Neural progenitor cell (in vitro differentiated cells): Measurements from ENCODE around the gene MIGA1. TPM values are rescaled to one million over a fixed set of nuclear protein-coding genes. Genes with fewer than 3 reads are reported as not detected.
A peak's percentile ranks its signal among the peaks of the same experiment; 100 is the strongest.

Source experiments
- DNase-seq: peaks from one replicate; pipeline ENCODE4 v3.0.0-alpha.2; 2016; ENCODE audit warnings: low spot score
- H2AFZ ChIP-seq: fragments of 200-600 bp; sonication (generic); replicated peaks from 2 replicates; pipeline ENCODE4 v1.6.1; 2016; ENCODE audit warnings: antibody characterized with exemption
- H3F3A ChIP-seq: fragments of 200-600 bp; sonication (generic); 2 replicates; pipeline ENCODE4 v1.6.1; 2016; ENCODE audit warnings: antibody characterized with exemption, low read depth
- H3K27ac ChIP-seq: fragments of 200-600 bp; sonication (generic); 2 replicates; pipeline ENCODE4 v1.5.1; 2016; ENCODE audit warnings: mild to moderate bottlenecking
- H3K27me3 ChIP-seq: fragments of 200-600 bp; sonication (generic); 2 replicates; pipeline ENCODE4 v1.6.1; 2016; ENCODE audit warnings: mild to moderate bottlenecking, moderate library complexity
- H3K36me3 ChIP-seq: fragments of 200-600 bp; sonication (generic); 2 replicates; pipeline ENCODE4 v1.5.1; 2016
- H3K4me1 ChIP-seq: fragments of 200-600 bp; sonication (generic); 2 replicates; pipeline ENCODE4 v1.6.1; 2016; ENCODE audit warnings: mixed run types
- H3K4me2 ChIP-seq: fragments of 200-600 bp; sonication (generic); 2 replicates; pipeline ENCODE4 v1.6.1; 2016
- H3K4me3 ChIP-seq: fragments of 200-600 bp; sonication (generic); 2 replicates; pipeline ENCODE4 v1.5.1; 2016
- H3K79me2 ChIP-seq: fragments of 200-600 bp; sonication (generic); 2 replicates; pipeline ENCODE4 v1.6.1; 2016; ENCODE audit warnings: low read depth
- H3K9ac ChIP-seq: fragments of 200-600 bp; sonication (generic); 2 replicates; pipeline ENCODE4 v1.6.1; 2016
- H3K9me3 ChIP-seq: fragments of 200-600 bp; sonication (generic); 2 replicates; pipeline ENCODE4 v1.5.1; 2016; ENCODE audit warnings: low read depth
- H4K20me1 ChIP-seq: fragments of 200-600 bp; sonication (generic); 2 replicates; pipeline ENCODE4 v1.6.1; 2016; ENCODE audit warnings: low read depth
- H3K27ac Mint-ChIP-seq: 3 replicates; pipeline ENCODE4 v1.8.0; 2021; ENCODE audit warnings: mixed read lengths
- H3K27me3 Mint-ChIP-seq: 2 replicates; pipeline ENCODE4 v1.8.0; 2022; ENCODE audit warnings: low read depth, mild to moderate bottlenecking, inconsistent platforms, moderate library complexity, mixed read lengths; ENCODE audit not compliant: insufficient read depth
- H3K36me3 Mint-ChIP-seq: 3 replicates; pipeline ENCODE4 v1.8.0; 2021; ENCODE audit warnings: mixed read lengths
- H3K4me1 Mint-ChIP-seq: 3 replicates; pipeline ENCODE4 v1.8.0; 2021; ENCODE audit warnings: mixed read lengths
- H3K4me3 Mint-ChIP-seq: 3 replicates; pipeline ENCODE4 v1.8.0; 2021; ENCODE audit warnings: mild to moderate bottlenecking, moderate library complexity, mixed read lengths
- H3K9me3 Mint-ChIP-seq: 3 replicates; pipeline ENCODE4 v1.8.0; 2020; ENCODE audit warnings: mixed read lengths
- EZH2 ChIP-seq: fragments of 200-600 bp; sonication (generic); IDR thresholded peaks from 2 replicates; pipeline ENCODE4 v1.6.1; 2017; ENCODE audit warnings: antibody characterized with exemption, mild to moderate bottlenecking, moderate library complexity
- EZH2phosphoT487 ChIP-seq: fragments of 200-600 bp; sonication (generic); IDR thresholded peaks from 2 replicates; pipeline ENCODE4 v1.6.1; 2017; ENCODE audit warnings: antibody characterized with exemption
- total RNA-seq: library from RNA; depleted of rRNA; stranded (reverse); fragments of >200 nt; gene quantifications from 2 replicates; pipeline ENCODE4 v1.2.3, GENCODE V29; 2015; ENCODE audit warnings: low replicate concordance
- TF ChIP-seq, protein P1 (sequence below): fragments of 200-600 bp; sonication (generic); IDR thresholded peaks from 2 replicates; pipeline ENCODE4 v1.5.1; 2017; ENCODE audit warnings: antibody characterized with exemption, mild to moderate bottlenecking

Gene MIGA1
- total RNA-seq, 1 donor from 2014 or later: 12.6 TPM

DNA sequence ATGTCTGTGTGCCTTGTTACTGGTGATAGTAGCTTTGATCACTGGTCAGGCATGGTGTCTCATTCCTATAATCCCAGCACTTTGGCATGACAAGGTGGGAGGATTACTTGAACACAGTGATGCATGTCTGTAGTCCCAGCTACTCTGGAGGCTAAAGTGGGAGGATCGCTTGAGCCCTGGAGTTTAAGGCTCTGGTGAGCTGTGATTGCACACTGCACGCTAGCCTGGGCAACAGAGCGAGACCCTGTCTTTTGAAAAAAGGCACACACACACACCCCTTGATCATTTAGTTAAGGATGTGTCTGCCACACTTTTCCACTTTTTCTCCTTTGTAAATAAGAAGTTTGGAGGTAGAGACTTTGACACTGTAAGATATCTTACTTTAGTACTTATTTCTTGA, 15.1 kb downstream of the MIGA1 start:
- Histone ChIP-seq H3F3A (no peaks in the 10 kb centered on the region), H3K4me2 (no peak overlapping the region), H3K79me2 (no peaks in the 10 kb centered on the region), H3K4me1 (no peaks in the 10 kb centered on the region), H4K20me1 (no peaks in the 10 kb centered on the region), H3K36me3 (no peaks in the 10 kb centered on the region), H3K27me3 (no peaks in the 10 kb centered on the region), H3K9me3 (no peaks in the 10 kb centered on the region), H3K27ac (no peak overlapping the region), H2AFZ (no peak overlapping the region), H3K4me3 (no peak overlapping the region), H3K9ac (no peak overlapping the region)
- Mint-ChIP-seq H3K4me1 (no peaks in the 10 kb centered on the region), H3K4me3 (no peak overlapping the region), H3K27me3 (no peaks in the 10 kb centered on the region), H3K9me3 (no peaks in the 10 kb centered on the region), H3K36me3 (peaks cover 3% of the 10 kb centered on the region), H3K27ac (no peak overlapping the region)
- DNase-seq: no peak
- TF ChIP-seq, protein P1, sequence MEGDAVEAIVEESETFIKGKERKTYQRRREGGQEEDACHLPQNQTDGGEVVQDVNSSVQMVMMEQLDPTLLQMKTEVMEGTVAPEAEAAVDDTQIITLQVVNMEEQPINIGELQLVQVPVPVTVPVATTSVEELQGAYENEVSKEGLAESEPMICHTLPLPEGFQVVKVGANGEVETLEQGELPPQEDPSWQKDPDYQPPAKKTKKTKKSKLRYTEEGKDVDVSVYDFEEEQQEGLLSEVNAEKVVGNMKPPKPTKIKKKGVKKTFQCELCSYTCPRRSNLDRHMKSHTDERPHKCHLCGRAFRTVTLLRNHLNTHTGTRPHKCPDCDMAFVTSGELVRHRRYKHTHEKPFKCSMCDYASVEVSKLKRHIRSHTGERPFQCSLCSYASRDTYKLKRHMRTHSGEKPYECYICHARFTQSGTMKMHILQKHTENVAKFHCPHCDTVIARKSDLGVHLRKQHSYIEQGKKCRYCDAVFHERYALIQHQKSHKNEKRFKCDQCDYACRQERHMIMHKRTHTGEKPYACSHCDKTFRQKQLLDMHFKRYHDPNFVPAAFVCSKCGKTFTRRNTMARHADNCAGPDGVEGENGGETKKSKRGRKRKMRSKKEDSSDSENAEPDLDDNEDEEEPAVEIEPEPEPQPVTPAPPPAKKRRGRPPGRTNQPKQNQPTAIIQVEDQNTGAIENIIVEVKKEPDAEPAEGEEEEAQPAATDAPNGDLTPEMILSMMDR: no peak
- TF ChIP-seq EZH2: no peak
- no peak for TF ChIP-seq EZH2phosphoT487

DNA sequence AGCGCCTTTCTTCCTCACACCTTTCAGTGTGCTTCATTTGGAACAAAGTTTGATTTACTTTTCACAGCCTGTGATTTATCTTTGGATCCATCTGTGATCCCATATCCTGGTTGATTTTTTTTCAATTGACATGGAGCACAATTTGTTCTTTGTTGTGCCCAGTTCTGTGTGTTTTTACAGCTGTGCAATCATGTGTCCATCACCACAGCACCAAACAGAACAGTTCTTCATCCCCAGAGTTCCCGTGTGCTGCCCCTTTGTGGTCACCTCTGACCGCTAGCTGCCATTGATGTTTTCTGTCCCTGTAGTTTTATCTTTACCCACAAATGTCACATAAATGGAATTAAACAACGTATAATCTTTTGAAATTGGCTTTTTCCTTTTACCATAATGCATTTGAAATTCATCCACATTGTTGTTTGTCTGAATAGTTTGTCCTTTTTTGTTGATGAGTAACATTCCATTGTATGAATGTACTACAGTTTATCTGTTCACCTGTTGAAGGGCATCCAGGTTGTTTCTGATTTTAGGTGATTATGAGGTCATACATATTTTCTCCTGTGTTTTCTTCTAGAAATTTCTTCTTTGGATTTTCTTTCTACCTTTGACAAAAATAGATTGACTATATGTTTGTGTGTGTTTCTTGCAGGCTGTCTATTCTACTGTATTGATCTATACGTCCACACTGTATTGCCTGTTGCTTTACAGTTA, 17.4 kb downstream of the MIGA1 start:
- TF ChIP-seq, protein P1: peak; percentile 15
- TF ChIP-seq EZH2: no peak
- no peak overlapping the region for H3K9ac ChIP-seq
- DNase-seq: peak; percentile 4
- H3K27me3 ChIP-seq: no peaks in the 10 kb centered on the region
- Mint-ChIP-seq H3K36me3 (no peaks in the 10 kb centered on the region), H3K27me3 (no peaks in the 10 kb centered on the region), H3K4me3 (no peak overlapping the region), H3K9me3 (no peaks in the 10 kb centered on the region), H3K27ac (no peak overlapping the region), H3K4me1 (no peaks in the 10 kb centered on the region)
- no peak overlapping the region for H3K4me2 ChIP-seq
- no peak overlapping the region for H3K27ac ChIP-seq
- peaks cover 11% of the 10 kb centered on the region for H4K20me1 ChIP-seq
- no peaks in the 10 kb centered on the region for H3K4me1 ChIP-seq
- no peaks in the 10 kb centered on the region for H3K79me2 ChIP-seq
- no peaks in the 10 kb centered on the region for H3F3A ChIP-seq
- H2AFZ ChIP-seq: no peak overlapping the region
- H3K36me3 ChIP-seq: no peaks in the 10 kb centered on the region
- no peak overlapping the region for H3K4me3 ChIP-seq
- H3K9me3 ChIP-seq: no peaks in the 10 kb centered on the region

DNA sequence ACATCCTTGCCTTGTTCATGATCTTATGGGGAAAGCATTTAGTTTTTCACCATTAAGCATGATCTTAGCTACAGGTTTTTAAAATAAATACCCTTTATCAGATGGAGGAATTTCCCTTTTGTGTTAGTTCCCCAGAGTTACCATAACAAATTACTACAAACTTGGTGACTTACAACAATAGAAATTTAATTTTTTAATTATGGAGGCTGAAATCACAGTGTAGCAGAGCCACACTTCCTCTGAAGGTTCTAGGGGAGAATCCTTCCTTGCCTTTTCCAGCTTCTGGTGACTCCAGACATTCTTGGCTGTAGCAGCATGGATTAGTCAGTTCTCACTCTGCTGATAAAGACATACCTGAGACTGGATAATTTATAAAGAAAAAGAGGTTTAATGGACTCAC, 18.5 kb downstream of the MIGA1 start:
- Histone ChIP-seq H3K79me2 (no peaks in the 10 kb centered on the region), H3F3A (no peaks in the 10 kb centered on the region), H3K9ac (no peak overlapping the region), H3K4me2 (no peak overlapping the region), H3K9me3 (no peaks in the 10 kb centered on the region), H3K36me3 (no peaks in the 10 kb centered on the region), H2AFZ (no peak overlapping the region), H4K20me1 (peaks cover 11% of the 10 kb centered on the region), H3K4me3 (no peak overlapping the region), H3K4me1 (no peaks in the 10 kb centered on the region), H3K27ac (no peak overlapping the region), H3K27me3 (no peaks in the 10 kb centered on the region)
- H3K27ac Mint-ChIP-seq: no peak overlapping the region
- H3K36me3 Mint-ChIP-seq: no peaks in the 10 kb centered on the region
- H3K4me3 Mint-ChIP-seq: no peak overlapping the region
- no peaks in the 10 kb centered on the region for H3K27me3 Mint-ChIP-seq
- DNase-seq: no peak
- no peaks in the 10 kb centered on the region for H3K4me1 Mint-ChIP-seq
- no peak for TF ChIP-seq EZH2
- TF ChIP-seq, protein P1: no peak
- TF ChIP-seq EZH2phosphoT487: no peak
- no peaks in the 10 kb centered on the region for H3K9me3 Mint-ChIP-seq
